HuH-7.5 (cell line): ENCODE results near the gene GRIA1.

ENCODE experiments used
- DNase-seq: peaks from one replicate; pipeline ENCODE4 v3.0.0; 2011; ENCODE audit warnings: low spot score

GRIA1 gene

GRCh38 chr5:153613144-153613543 is 122.7 kb downstream of the GRIA1 start:
- no peak for DNase-seq

- no peak for DNase-seq
These were observed 123.2 kb downstream of the GRIA1 start for GRCh38 chr5:153613672-153614071.

DNA sequence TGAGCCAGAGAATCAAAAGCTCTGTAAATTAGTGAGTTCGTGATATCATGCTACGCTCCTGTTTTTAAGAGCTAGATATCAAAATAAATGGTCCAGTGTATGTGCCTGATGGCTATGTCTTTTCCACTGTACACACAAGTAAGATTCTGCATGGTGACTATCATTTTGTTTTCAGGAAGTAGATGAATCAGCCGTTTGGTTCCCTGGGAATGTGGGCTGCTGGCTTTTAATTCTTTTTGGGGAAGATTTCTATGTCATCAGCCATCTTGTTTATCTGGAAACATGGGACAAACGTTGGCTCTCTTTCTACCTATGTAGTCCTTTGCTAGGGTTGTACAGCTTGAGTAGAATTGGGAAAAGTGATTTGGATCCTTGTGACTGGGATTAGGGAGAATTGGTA is 126.7 kb downstream of the GRIA1 start:
- no peak for DNase-seq

DNA sequence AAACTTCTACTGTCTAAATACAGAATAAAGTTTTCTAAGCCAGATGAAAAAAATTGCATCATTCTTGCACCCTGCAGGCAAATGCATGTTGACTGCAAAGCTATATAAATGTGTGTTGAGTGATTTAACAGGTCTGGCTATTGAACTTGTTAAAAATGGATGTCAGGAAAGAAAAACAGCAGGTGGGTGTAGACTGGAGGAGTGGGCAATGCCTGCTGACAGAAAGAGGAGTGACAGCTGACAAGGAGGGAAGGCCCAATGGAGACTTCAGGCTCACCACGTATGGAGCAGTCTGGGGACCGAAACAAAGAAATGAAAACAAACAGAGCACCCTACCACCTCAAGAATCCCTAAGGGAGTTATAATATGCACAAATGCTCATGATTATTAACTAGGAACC is 127.8 kb downstream of the GRIA1 start:
- no peak for DNase-seq

GRCh38 chr5:153618867-153619266 is 128.4 kb downstream of the GRIA1 start:
- DNase-seq = no peak

- no peak for DNase-seq
These were observed 129.3 kb downstream of the GRIA1 start for GRCh38 chr5:153619771-153620170.

- DNase-seq = no peak
These were observed 132.7 kb downstream of the GRIA1 start for GRCh38 chr5:153623124-153623523.

DNA sequence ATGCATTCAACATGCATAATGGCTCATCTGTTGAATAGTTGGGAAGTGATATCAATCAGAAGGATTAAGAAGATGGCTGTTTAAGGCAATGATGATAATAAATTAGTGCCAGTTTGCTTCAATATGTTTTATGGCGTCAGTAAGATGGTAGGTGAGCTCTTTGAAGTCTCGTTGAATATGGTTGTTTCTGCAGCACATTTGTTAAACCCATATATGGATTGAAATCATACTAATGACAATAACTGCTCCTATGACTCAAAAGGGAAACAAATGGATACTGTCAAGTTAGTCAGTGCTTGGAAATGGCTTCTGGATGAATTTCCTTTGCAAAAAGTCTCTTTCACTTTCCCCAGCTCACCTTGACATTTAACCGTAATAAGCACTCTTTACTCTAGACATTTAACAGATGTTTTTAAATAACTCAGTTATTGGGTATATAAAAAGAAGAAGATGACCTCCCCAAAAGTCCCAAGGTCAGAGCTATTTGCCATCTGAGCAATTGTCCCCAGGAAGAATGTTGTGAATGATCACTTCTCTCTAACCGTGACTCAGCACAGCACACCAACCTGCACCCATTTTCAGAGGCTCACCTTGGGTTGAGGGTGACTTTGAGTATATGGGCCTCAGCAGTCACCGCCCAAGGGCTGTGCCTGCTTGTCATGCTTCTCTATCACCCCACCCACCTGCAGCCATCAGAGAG is 133.4 kb downstream of the GRIA1 start:
- no peak for DNase-seq

DNA sequence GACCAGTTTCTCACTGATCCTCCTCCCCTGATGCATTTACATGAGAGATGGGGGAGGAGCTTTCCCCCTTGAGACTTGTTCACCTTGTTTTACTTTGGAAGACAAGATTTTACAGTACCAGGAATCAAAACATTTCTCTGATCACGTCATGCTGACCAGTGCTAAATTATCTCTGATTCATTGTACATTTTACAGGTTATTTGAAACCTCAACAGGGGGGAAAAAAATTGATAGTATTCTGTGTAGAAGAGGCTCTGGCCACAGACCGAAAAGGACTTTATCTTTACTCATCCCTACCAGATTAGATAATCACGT is 133.9 kb downstream of the GRIA1 start:
- no peak for DNase-seq

- DNase-seq = no peak
These were observed 135.4 kb downstream of the GRIA1 start for GRCh38 chr5:153625826-153626354.

DNA sequence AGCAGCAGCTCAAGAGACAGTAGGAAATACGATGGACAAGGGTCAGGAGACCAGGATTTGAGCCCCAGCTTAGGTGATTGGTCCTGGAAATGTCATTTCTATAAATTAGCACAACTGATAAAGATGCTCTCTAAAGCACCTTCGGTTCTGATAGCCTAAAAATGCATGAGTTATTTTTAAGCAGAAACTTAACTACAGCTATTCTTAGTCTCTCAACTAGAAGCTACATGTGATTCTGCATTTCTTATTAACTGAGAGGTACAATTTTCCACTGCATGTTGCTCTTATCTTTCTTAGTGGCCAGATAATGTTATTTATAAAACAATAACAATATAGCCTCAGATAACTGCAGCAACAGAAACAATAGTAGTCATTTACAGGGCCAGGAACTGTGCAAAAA is 136.4 kb downstream of the GRIA1 start:
- DNase-seq = no peak

GRCh38 chr5:153629027-153629895 is 138.8 kb downstream of the GRIA1 start:
- no peak for DNase-seq

GRCh38 chr5:153630546-153630945 is 140.1 kb downstream of the GRIA1 start:
- no peak for DNase-seq

DNA sequence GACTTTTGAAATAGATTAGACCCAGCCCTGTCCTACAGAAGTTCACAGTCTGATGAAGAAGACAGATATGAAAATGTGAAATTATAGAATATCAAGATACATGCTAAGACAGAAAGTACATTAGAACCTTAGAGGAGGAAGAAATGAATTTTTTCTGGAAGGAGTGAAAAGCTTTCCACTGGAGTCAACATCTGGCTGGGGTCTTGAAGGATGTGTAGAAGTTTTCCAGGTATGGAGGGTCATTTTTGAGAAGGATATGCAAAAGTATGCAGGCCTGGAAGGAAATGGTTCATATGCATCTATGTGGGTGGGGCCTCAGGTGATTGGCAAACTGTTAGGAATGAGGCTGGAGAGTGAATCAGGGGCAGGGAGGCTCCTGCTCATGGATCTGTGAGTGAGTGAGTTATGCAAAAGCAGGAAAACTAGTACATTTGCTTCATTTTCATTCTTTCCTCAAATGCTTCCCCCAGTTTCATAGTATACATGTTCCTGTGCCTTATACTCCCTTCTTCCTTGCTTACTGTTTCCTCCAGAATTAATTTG is 142.3 kb downstream of the GRIA1 start:
- no peak for DNase-seq

GRCh38 chr5:153636670-153637451 is 146.4 kb downstream of the GRIA1 start:
- no peak for DNase-seq

GRCh38 chr5:153640293-153640692 is 149.8 kb downstream of the GRIA1 start:
- no peak for DNase-seq

GRCh38 chr5:153641183-153641688 is 150.8 kb downstream of the GRIA1 start:
- no peak for DNase-seq

- DNase-seq = no peak
These were observed 164.2 kb downstream of the GRIA1 start for GRCh38 chr5:153654504-153655200.

DNA sequence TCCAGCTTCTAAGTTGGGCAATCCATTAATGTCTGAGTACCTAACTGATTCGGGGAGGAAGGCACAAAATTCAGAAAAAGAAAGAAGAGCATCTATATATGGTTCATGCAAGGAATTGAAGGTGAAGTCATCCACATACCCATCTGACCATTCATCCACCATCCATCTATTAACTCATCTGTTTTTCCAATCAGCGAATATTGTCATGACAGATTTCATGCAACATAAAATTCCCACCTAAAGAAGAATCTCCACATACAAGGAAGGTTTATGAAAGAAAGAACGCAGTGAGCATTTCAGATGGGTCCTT is 164.7 kb downstream of the GRIA1 start:
- DNase-seq = no peak

GRCh38 chr5:153658149-153658548 is 167.7 kb downstream of the GRIA1 start:
- DNase-seq = no peak

DNA sequence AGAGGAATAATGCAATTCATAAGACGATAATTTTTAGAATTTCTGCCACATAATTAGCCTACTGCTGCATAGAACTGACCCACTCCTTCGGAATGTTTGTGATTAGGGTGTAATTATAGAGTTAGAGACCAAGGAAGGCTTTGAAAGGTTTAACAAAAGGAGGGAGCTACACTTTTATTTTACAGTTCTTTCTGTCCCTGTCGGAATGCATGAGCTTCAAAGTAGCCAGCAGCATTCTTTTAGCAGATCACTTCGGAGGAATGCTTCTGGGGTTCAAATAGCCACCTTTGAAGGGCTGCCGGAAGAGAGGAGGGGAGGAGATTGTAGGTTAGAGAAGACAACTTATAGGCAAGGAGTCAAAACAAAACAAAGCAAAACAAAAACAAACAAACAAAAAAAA is 168.1 kb downstream of the GRIA1 start:
- DNase-seq = no peak
